IMR-90 (cell line): ENCODE results near the gene ATP10B. TPM values are rescaled to one million over a fixed set of nuclear protein-coding genes. Genes with fewer than 3 reads are reported as not detected.

Experiments
- ATAC-seq: fragments of 200-7000 bp; cut with Tn5 transposase; 2 replicates; pipeline ENCODE4 v1.9.1; 2020; ENCODE audit warnings: low read depth, mild to moderate bottlenecking, moderate library complexity
- BruUV-seq: library from RNA; stranded (reverse); fragments of 400-500 nt; replicated peaks from 2 replicates; lab custom pipeline; 2021; lab: Mats Ljungman, UMichigan
- CTCF ChIA-PET: fragments of 300-600 bp; formaldehyde crosslinking; extraction: SDS; loops from one replicate; lab custom pipeline; 2021; ENCODE audit warnings: antibody characterized with exemption; lab: Yijun Ruan, JAX
- POLR2A ChIA-PET: fragments of 300-600 bp; sonication (Branson Sonifier 250); formaldehyde crosslinking; loops from one replicate; lab custom pipeline; 2022; ENCODE audit warnings: antibody characterized with exemption; ENCODE audit not compliant: unreplicated experiment; lab: Charles Lee
- DNase-seq: peaks from one replicate; pipeline ENCODE4 v3.0.0; 2013
- H2AFZ ChIP-seq: replicated peaks from 2 replicates; pipeline ENCODE3; 2013; ENCODE audit warnings: low read length, mild to moderate bottlenecking; ENCODE audit not compliant: poor library complexity
- H2AK5ac ChIP-seq: 2 replicates; pipeline ENCODE4 v1.6.1; 2013; ENCODE audit warnings: low read depth, low read length, inconsistent platforms
- H2AK9ac ChIP-seq: replicated peaks from 2 replicates; pipeline ENCODE3; 2013; ENCODE audit warnings: mild to moderate bottlenecking, low read depth, low read length, moderate library complexity; ENCODE audit not compliant: poor library complexity
- H2BK120ac ChIP-seq: 2 replicates; pipeline ENCODE4 v1.6.1; 2013; ENCODE audit warnings: low read depth, low read length, inconsistent platforms
- H2BK15ac ChIP-seq: 3 replicates; pipeline ENCODE4 v1.6.1; 2013; ENCODE audit warnings: low read depth, low read length, inconsistent platforms
- H2BK20ac ChIP-seq: 2 replicates; pipeline ENCODE4 v1.6.1; 2013; ENCODE audit warnings: low read depth, mild to moderate bottlenecking, inconsistent platforms, low read length, moderate library complexity
- H2BK5ac ChIP-seq: 2 replicates; pipeline ENCODE4 v1.6.1; 2013; ENCODE audit warnings: mild to moderate bottlenecking, low read depth, low read length, inconsistent platforms; ENCODE audit not compliant: poor library complexity, severe bottlenecking
- H3K14ac ChIP-seq: replicated peaks from 2 replicates; pipeline ENCODE4 v1.6.1; 2013; ENCODE audit warnings: low read depth, low read length, inconsistent platforms
- H3K18ac ChIP-seq: 2 replicates; pipeline ENCODE4 v1.6.1; 2013; ENCODE audit warnings: low read depth, low read length, control low read depth
- H3K23ac ChIP-seq: 2 replicates; pipeline ENCODE4 v1.6.1; 2013; ENCODE audit warnings: low read depth, low read length, inconsistent platforms
- H3K27ac ChIP-seq: 2 replicates; pipeline ENCODE4 v1.5.1; 2013; ENCODE audit warnings: mild to moderate bottlenecking, control low read depth, low read length; ENCODE audit not compliant: insufficient read depth
- H3K27me3 ChIP-seq: 2 replicates; pipeline ENCODE4 v1.6.1; 2013; ENCODE audit warnings: low read length; ENCODE audit not compliant: control insufficient read depth, insufficient read depth
- H3K36me3 ChIP-seq: 2 replicates; pipeline ENCODE4 v1.6.1; 2013; ENCODE audit warnings: low read length, mixed read lengths; ENCODE audit not compliant: control insufficient read depth, insufficient read depth
- H3K4ac ChIP-seq: 2 replicates; pipeline ENCODE4 v1.6.1; 2013; ENCODE audit warnings: low read depth, low read length, inconsistent platforms
- H3K4me1 ChIP-seq: 2 replicates; pipeline ENCODE4 v1.6.1; 2013; ENCODE audit warnings: low read length, mixed read lengths; ENCODE audit not compliant: control insufficient read depth, insufficient read depth
- H3K4me2 ChIP-seq: 2 replicates; pipeline ENCODE4 v1.6.1; 2013; ENCODE audit warnings: low read depth, mild to moderate bottlenecking, control low read depth, low read length, moderate library complexity
- H3K4me3 ChIP-seq: 2 replicates; pipeline ENCODE4 v1.5.1; 2013; ENCODE audit warnings: low read depth, mild to moderate bottlenecking, control low read depth, low read length, moderate library complexity; ENCODE audit not compliant: insufficient read depth
- H3K56ac ChIP-seq: 2 replicates; pipeline ENCODE4 v1.6.1; 2013; ENCODE audit warnings: low read length, inconsistent platforms; ENCODE audit not compliant: insufficient read depth; ENCODE audit errors: extremely low read depth
- H3K79me1 ChIP-seq, 2 experiments: 2 replicates each; pipeline ENCODE4 v1.6.1; 2013; ENCODE audit warnings: low read length in 2 of 2, inconsistent platforms in 1 of 2, low read depth in 1 of 2
- H3K9ac ChIP-seq: 2 replicates; pipeline ENCODE4 v1.6.1; 2013; ENCODE audit warnings: low read depth, low read length, control low read depth
- H3K9me1 ChIP-seq: 2 replicates; pipeline ENCODE4 v1.6.1; 2013; ENCODE audit warnings: low read length, inconsistent platforms; ENCODE audit not compliant: insufficient read depth
- H3K9me3 ChIP-seq: 2 replicates; pipeline ENCODE4 v1.6.1; 2013; ENCODE audit warnings: low read length; ENCODE audit not compliant: control insufficient read depth, insufficient read depth
- H4K20me1 ChIP-seq: 2 replicates; pipeline ENCODE4 v1.6.1; 2013; ENCODE audit warnings: low read length, inconsistent platforms; ENCODE audit not compliant: insufficient read depth
- H4K5ac ChIP-seq: 2 replicates; pipeline ENCODE4 v1.6.1; 2013; ENCODE audit warnings: mild to moderate bottlenecking, low read depth, low read length, control low read depth
- H4K8ac ChIP-seq, 2 experiments: 2 replicates each; pipeline ENCODE4 v1.6.1; 2013; ENCODE audit warnings: low read depth in 2 of 2, low read length in 2 of 2, control low read depth in 1 of 2, inconsistent platforms in 1 of 2
- H4K91ac ChIP-seq: 2 replicates; pipeline ENCODE4 v1.6.1; 2013; ENCODE audit warnings: low read depth, low read length, inconsistent platforms; ENCODE audit not compliant: insufficient read depth
- BHLHE40 ChIP-seq: fragments of 150-350 bp; IDR thresholded peaks from 2 replicates; pipeline ENCODE4 v1.6.1; 2016; ENCODE audit warnings: mild to moderate bottlenecking, low read depth, low read length
- CEBPB ChIP-seq: IDR thresholded peaks from 2 replicates; pipeline ENCODE4 v1.6.1; 2012; ENCODE audit warnings: low read depth, low read length, improper control_type of control experiment
- CHD1 ChIP-seq: IDR thresholded peaks from 2 replicates; pipeline ENCODE4 v1.6.1; 2012; ENCODE audit warnings: low read depth, low read length, improper control_type of control experiment
- MAZ ChIP-seq: IDR thresholded peaks from 2 replicates; pipeline ENCODE4 v1.6.1; 2012; ENCODE audit warnings: low read depth, mild to moderate bottlenecking, low read length, improper control_type of control experiment, moderate library complexity, borderline replicate concordance
- MXI1 ChIP-seq: IDR thresholded peaks from 2 replicates; pipeline ENCODE4 v1.6.1; 2012; ENCODE audit warnings: low read depth, mild to moderate bottlenecking, low read length, moderate library complexity, borderline replicate concordance
- POLR2A ChIP-seq: IDR thresholded peaks from 2 replicates; pipeline ENCODE4 v1.6.1; 2012; ENCODE audit warnings: mild to moderate bottlenecking, low read depth, low read length
- RFX5 ChIP-seq: IDR thresholded peaks from 2 replicates; pipeline ENCODE4 v1.8.0; 2012; ENCODE audit warnings: low read depth, mild to moderate bottlenecking, low read length, moderate library complexity
- USF2 ChIP-seq: fragments of 150-350 bp; IDR thresholded peaks from 2 replicates; pipeline ENCODE4 v1.6.1; 2017; ENCODE audit warnings: mild to moderate bottlenecking, antibody characterized with exemption, low read length, low read depth
- WGBS, 2 experiments: methylation state at CpG; one replicate each; pipeline versions ENCODE4 v1.1.5 to v1.1.7; 2013; ENCODE audit warnings: missing lambda C conversion rate in 2 of 2; ENCODE audit not compliant: insufficient read length in 1 of 2; ENCODE audit errors: extremely low coverage in 2 of 2; 5-methylcytosine and 5-hydroxymethylcytosine counted together
- dilution Hi-C: fragments of 300-500 bp; cut with HindIII; formaldehyde crosslinking; loops from one replicate; pipeline ENCODE4 v1.14.3; 2018; ENCODE audit warnings: low sequenced_read_pairs; ENCODE audit not compliant: unreplicated experiment
- in situ Hi-C: fragments of 300-500 bp; cut with MboI; formaldehyde crosslinking; loops from 3 replicates; pipeline ENCODE4 v1.14.3; 2019; ENCODE audit warnings: low sequenced_read_pairs, inconsistent platforms, mixed read lengths
- intact Hi-C: fragments of 100-400 bp; cut with micrococcal nuclease; formaldehyde crosslinking; loops from 2 replicates; pipeline ENCODE4 v1.10.0; 2022
- polyA plus RNA-seq, 3 experiments: library from polyadenylated mRNA; depleted of rRNA; stranded (reverse); fragments of >200 nt; gene quantifications; 2 replicates each; pipeline ENCODE4 v1.2.3, GENCODE V29; 2012; ENCODE audit warnings: low replicate concordance in 1 of 3
- total RNA-seq: library from RNA; depleted of rRNA; stranded (reverse); fragments of >200 nt; gene quantifications from 2 replicates; pipeline ENCODE4 v1.2.3, GENCODE V29; 2012
- TF ChIP-seq, protein P1 (sequence below): fragments of 150-350 bp; IDR thresholded peaks from 2 replicates; pipeline ENCODE4 v1.6.1; 2016; ENCODE audit warnings: low read depth, mild to moderate bottlenecking, low read length, moderate library complexity, borderline replicate concordance

The ATP10B gene
- total and polyA plus RNA-seq, 2 of the 4 experiments (the other 2 are of a cell fraction) = not detected

DNA sequence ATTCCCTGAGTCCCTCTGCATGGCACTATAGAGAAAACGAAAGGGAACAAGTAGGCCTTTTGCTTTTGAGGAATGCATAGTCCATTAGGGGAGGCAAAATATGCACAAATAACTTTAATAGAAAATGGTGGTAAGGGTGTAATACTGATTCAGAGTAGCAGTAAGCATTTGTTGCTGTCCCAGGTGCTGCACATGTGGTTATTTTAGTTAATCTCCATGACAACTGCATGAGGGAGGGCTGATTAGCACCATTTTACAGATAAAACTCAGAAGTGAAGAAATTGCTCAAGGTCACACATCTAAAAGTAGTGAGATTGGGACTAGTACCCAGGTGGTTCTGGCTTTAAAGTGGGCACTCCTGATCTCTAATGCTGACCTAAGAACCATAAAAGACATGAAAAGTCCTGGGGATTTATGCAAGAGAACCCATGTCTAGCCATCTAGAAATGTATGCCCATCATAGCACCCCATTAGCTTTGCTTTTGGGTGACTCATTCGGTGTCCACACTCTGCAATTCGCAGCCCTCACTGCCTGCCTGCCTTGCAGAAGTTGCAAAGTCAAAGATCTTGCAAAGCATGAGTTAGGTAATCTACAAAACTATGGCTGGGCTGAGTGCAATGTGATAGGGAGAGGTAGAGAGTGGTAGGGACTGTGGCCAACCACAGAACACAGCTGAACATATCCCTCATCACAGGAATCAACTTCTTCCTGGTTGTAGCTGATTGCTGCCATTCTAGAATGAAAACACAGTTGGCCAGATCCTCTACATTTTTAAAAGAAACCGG lies 235.1 kb downstream of the ATP10B start:
- H3K36me3 ChIP-seq = no peaks in the 10 kb centered on the region
- H2BK15ac ChIP-seq = no peak overlapping the region
- no peak for TF ChIP-seq RFX5
- TF ChIP-seq MAZ = no peak
- TF ChIP-seq, protein P1, sequence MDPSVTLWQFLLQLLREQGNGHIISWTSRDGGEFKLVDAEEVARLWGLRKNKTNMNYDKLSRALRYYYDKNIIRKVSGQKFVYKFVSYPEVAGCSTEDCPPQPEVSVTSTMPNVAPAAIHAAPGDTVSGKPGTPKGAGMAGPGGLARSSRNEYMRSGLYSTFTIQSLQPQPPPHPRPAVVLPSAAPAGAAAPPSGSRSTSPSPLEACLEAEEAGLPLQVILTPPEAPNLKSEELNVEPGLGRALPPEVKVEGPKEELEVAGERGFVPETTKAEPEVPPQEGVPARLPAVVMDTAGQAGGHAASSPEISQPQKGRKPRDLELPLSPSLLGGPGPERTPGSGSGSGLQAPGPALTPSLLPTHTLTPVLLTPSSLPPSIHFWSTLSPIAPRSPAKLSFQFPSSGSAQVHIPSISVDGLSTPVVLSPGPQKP = no peak
- no peak for TF ChIP-seq CHD1
- no peak for TF ChIP-seq MXI1
- no peak for TF ChIP-seq USF2
- TF ChIP-seq BHLHE40 = no peak
- no peak for TF ChIP-seq POLR2A
- TF ChIP-seq CEBPB = no peak
- no peak overlapping the region for H2AK5ac ChIP-seq
- H2AK9ac ChIP-seq = no peak overlapping the region
- no peak overlapping the region for H3K27ac ChIP-seq
- H4K5ac ChIP-seq = no peak overlapping the region
- no peak overlapping the region for H3K4ac ChIP-seq
- POLR2A ChIA-PET = no interaction called here
- no peaks in the 10 kb centered on the region for H3K4me1 ChIP-seq
- no peak overlapping the region for H3K56ac ChIP-seq
- BruUV-seq = no TSS peak
- H3K14ac ChIP-seq = no peak overlapping the region
- H3K9ac ChIP-seq = no peak overlapping the region
- ATAC-seq (no peak), DNase-seq (no peak)
- H4K91ac ChIP-seq = no peak overlapping the region
- H3K4me2 ChIP-seq = no peak overlapping the region
- no peak overlapping the region for H2AFZ ChIP-seq
- no peak overlapping the region for H4K8ac ChIP-seq
- in situ Hi-C loops (no loop called here), dilution Hi-C loops (no loop called here), intact Hi-C loops (no loop called here)
- no peaks in the 10 kb centered on the region for H4K20me1 ChIP-seq
- no CpG with 5 or more reads among the region's 4 CpGs for WGBS, 2 experiments
- H2BK120ac ChIP-seq = no peak overlapping the region
- no peaks in the 10 kb centered on the region for H3K79me1 ChIP-seq
- no peak overlapping the region for H2BK20ac ChIP-seq
- no peak overlapping the region for H3K4me3 ChIP-seq
- H2BK5ac ChIP-seq = no peak overlapping the region
- H3K23ac ChIP-seq = no peak overlapping the region
- H3K18ac ChIP-seq = no peak overlapping the region
- no peaks in the 10 kb centered on the region for H3K9me1 ChIP-seq
- no peaks in the 10 kb centered on the region for H3K27me3 ChIP-seq
- CTCF ChIA-PET = no interaction called here
- H3K9me3 ChIP-seq = peaks cover 27% of the 10 kb centered on the region
